ENCODE data around the gene TLR7. TPM values are rescaled to one million over a fixed set of nuclear protein-coding genes. Genes with fewer than 3 reads are reported as not detected.

Gene TLR7
- total and polyA plus RNA-seq, 10 of the 15 experiments (the other 5 are each of a cell fraction or from before 2014, with no cell fraction given) = 12.0 to 44.4 (median 22.6) TPM

GRCh38 chrX:12901486-12901885 is 34.6 kb downstream of the TLR7 start:
- DNase-seq (ENCODE audit: low read depth, low spot score) = no peak
- no peaks in the 10 kb centered on the region for H4K20me1 ChIP-seq (ENCODE audit: control insufficient read depth, insufficient read depth)
- 0% methylated on average over 10 of the region's 10 CpGs for WGBS (ENCODE audit: insufficient coverage, insufficient replicate concordance, low lambda C conversion rate, missing lambda C conversion rate)
- intact Hi-C loops (cut with micrococcal nuclease; ENCODE audit: unreplicated experiment) = loop anchor here (1.0 to 10.0 kb wide), 5 partner anchors 87 to 586 kb away; no protein-coding TSS in a partner anchor
- FAIRE-seq = peak; percentile 93
- peak; percentile 93 for ATAC-seq
- no peaks in the 10 kb centered on the region for H3K36me3 ChIP-seq (ENCODE audit: control insufficient read depth in 2 of 2, insufficient read depth in 2 of 2, low read length in 1 of 2)
- CTCF ChIA-PET = interaction anchor here (0.6 to 16.0 kb wide), 29 partner anchors 8 to 1145 kb away, joined by 3 to 431 read pairs (median 6); partner anchors contain the start of gene PRPS2
- RAD21 ChIA-PET (ENCODE audit: unreplicated experiment) = interaction anchor here (1.3 to 13.6 kb wide), 6 partner anchors 88 to 596 kb away, joined by 4 to 277 read pairs (median 8); no protein-coding TSS in a partner anchor
- H2AFZ ChIP-seq (ENCODE audit: control insufficient read depth, low read depth, low read length) = no peak overlapping the region; the same call in none of the 2 replicates
- BruUV-seq (replicated peaks) = no TSS peak
- SMC1A ChIA-PET (ENCODE audit: uncharacterized antibody, unreplicated experiment) = interaction anchor here (0.6 to 15.5 kb wide), 18 partner anchors 14 to 934 kb away, joined by 3 to 349 read pairs (median 4); no protein-coding TSS in a partner anchor
- H3K4me1 ChIP-seq (ENCODE audit: control insufficient read depth, insufficient read depth, low read length) = no peaks in the 10 kb centered on the region
- no peaks in the 10 kb centered on the region for H3K27me3 ChIP-seq (replicated peaks in 1 of 2; ENCODE audit: control insufficient read depth in 2 of 2, insufficient read depth in 2 of 2, low read length in 1 of 2)
- TF ChIP-seq BHLHE40 (IDR thresholded peaks at IDR 0.05; ENCODE audit: borderline replicate concordance in 1 of 2, low read depth in 2 of 2, low read length in 1 of 2) = peak in 1 of 2 experiments; percentile 20; a peak in 1 of 4 replicates
- TF ChIP-seq, protein P1, sequence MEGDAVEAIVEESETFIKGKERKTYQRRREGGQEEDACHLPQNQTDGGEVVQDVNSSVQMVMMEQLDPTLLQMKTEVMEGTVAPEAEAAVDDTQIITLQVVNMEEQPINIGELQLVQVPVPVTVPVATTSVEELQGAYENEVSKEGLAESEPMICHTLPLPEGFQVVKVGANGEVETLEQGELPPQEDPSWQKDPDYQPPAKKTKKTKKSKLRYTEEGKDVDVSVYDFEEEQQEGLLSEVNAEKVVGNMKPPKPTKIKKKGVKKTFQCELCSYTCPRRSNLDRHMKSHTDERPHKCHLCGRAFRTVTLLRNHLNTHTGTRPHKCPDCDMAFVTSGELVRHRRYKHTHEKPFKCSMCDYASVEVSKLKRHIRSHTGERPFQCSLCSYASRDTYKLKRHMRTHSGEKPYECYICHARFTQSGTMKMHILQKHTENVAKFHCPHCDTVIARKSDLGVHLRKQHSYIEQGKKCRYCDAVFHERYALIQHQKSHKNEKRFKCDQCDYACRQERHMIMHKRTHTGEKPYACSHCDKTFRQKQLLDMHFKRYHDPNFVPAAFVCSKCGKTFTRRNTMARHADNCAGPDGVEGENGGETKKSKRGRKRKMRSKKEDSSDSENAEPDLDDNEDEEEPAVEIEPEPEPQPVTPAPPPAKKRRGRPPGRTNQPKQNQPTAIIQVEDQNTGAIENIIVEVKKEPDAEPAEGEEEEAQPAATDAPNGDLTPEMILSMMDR (IDR thresholded peaks at IDR 0.05 in 2 of 3, conservative IDR thresholded peaks at IDR 0.05 in 1 of 3; ENCODE audit: control insufficient read depth in 2 of 3, extremely low read depth in 1 of 3, insufficient read depth in 1 of 3, low read depth in 3 of 3, low read length in 3 of 3) = peak; percentile 68 to 84 (median 75)
- no peak for TF ChIP-seq SMAD5 (IDR thresholded peaks at IDR 0.05; ENCODE audit: low read depth)
- TF ChIP-seq RAD21 (IDR thresholded peaks at IDR 0.05; ENCODE audit: insufficient read depth, low read depth, low read length) = peak; percentile 80
- TF ChIP-seq, protein P2, sequence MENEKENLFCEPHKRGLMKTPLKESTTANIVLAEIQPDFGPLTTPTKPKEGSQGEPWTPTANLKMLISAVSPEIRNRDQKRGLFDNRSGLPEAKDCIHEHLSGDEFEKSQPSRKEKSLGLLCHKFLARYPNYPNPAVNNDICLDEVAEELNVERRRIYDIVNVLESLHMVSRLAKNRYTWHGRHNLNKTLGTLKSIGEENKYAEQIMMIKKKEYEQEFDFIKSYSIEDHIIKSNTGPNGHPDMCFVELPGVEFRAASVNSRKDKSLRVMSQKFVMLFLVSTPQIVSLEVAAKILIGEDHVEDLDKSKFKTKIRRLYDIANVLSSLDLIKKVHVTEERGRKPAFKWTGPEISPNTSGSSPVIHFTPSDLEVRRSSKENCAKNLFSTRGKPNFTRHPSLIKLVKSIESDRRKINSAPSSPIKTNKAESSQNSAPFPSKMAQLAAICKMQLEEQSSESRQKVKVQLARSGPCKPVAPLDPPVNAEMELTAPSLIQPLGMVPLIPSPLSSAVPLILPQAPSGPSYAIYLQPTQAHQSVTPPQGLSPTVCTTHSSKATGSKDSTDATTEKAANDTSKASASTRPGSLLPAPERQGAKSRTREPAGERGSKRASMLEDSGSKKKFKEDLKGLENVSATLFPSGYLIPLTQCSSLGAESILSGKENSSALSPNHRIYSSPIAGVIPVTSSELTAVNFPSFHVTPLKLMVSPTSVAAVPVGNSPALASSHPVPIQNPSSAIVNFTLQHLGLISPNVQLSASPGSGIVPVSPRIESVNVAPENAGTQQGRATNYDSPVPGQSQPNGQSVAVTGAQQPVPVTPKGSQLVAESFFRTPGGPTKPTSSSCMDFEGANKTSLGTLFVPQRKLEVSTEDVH (IDR thresholded peaks at IDR 0.05; ENCODE audit: low read depth, partially characterized antibody) = no peak
- 0 out of 2 replicates have a peak, but pooled peaks have one; percentile 34 for TF ChIP-seq FOXM1 (IDR thresholded peaks at IDR 0.05; ENCODE audit: low read depth, low read length)
- TF ChIP-seq SMC3 (IDR thresholded peaks at IDR 0.05; ENCODE audit: borderline replicate concordance, low read length) = peak; percentile 79
- TF ChIP-seq IKZF1 (conservative IDR thresholded peaks at IDR 0.05) = no peak
- peak; percentile 44; the same call in 1 of the 2 replicates for TF ChIP-seq RAD51 (IDR thresholded peaks at IDR 0.05)
- H3K9me3 ChIP-seq (replicated peaks; ENCODE audit: control insufficient read depth, insufficient read depth, low read length) = no peaks in the 10 kb centered on the region
- no peak overlapping the region for H3K4me2 ChIP-seq (ENCODE audit: control insufficient read depth, insufficient read depth)
- no peak overlapping the region for H3K27ac ChIP-seq (ENCODE audit: control insufficient read depth, insufficient read depth)
- POLR2A ChIA-PET = interaction anchor here (0.6 to 0.7 kb wide), 2 partner anchors 78 to 1162 kb away, joined by 4 to 5 read pairs; no protein-coding TSS in a partner anchor
- in situ Hi-C loops (cut with MboI) = loop anchor here (5.0 to 25.0 kb wide), 2 partner anchors 199 to 814 kb away; no protein-coding TSS in a partner anchor
- H3K79me2 ChIP-seq (ENCODE audit: control insufficient read depth, insufficient read depth, low read length) = no peaks in the 10 kb centered on the region
- no peak overlapping the region for H3K4me3 ChIP-seq
- H3K9ac ChIP-seq (ENCODE audit: control insufficient read depth, insufficient read depth, low read length) = no peak overlapping the region

All from GM12878 (cell line).